Measurements from ENCODE around the gene ZFAND3. TPM values are rescaled to one million over a fixed set of nuclear protein-coding genes. Genes with fewer than 3 reads are reported as not detected.

ZFAND3 gene
- total and polyA plus RNA-seq, 2 donors (not counting 3 experiments of a cell fraction or from before 2014, with no cell fraction given), result 15.4 to 54.2 TPM

GRCh38 chr6:37931066-37931465, 111.5 kb downstream of the ZFAND3 start:
- no TSS peak for BruUV-seq (replicated peaks)
- intact Hi-C loops (cut with micrococcal nuclease), result no loop called here
- H4K20me1 ChIP-seq (replicated peaks; ENCODE audit: control insufficient read depth, extremely low read depth, insufficient read depth, low read length), result peaks cover 5% of the 10 kb centered on the region

More at GRCh38 chr6:37931066-37931465, 111.5 kb downstream of the ZFAND3 start:
- no peak overlapping the region for H3K4me2 ChIP-seq (ENCODE audit: insufficient read depth, low read length)
- H3K9me1 ChIP-seq (replicated peaks; ENCODE audit: control insufficient read depth, extremely low read depth, insufficient read depth, low read length), result no peaks in the 10 kb centered on the region
- no peak overlapping the region for H3K9ac ChIP-seq (replicated peaks; ENCODE audit: extremely low read depth, insufficient read depth, low read length)
- no peaks in the 10 kb centered on the region for H3K36me3 ChIP-seq (ENCODE audit: control insufficient read depth in 2 of 2, extremely low read depth in 1 of 2, insufficient read depth in 2 of 2, low read length in 2 of 2)
- ChIA-PET POLR2A (interaction anchor here (0.6 kb wide), 1 partner anchor 71 kb away, joined by 3 read pairs; no protein-coding TSS in a partner anchor), CTCF (interaction anchor here (0.9 to 1.2 kb wide), 3 partner anchors 24 to 100 kb away, joined by 3 to 5 read pairs (median 3); no protein-coding TSS in a partner anchor)
- H3K4me3 ChIP-seq (replicated peaks in 1 of 3; ENCODE audit: insufficient read depth in 1 of 3, low read depth in 1 of 3, low read length in 3 of 3), result no peak overlapping the region
- no peaks in the 10 kb centered on the region for H3K9me3 ChIP-seq (replicated peaks; ENCODE audit: control insufficient read depth, insufficient read depth, low read length)
- no peak overlapping the region for H2AFZ ChIP-seq (ENCODE audit: low read depth, low read length)
- H3K27ac ChIP-seq (ENCODE audit: insufficient read depth, low read depth, low read length), result no peak overlapping the region
- dilution Hi-C loops (cut with MboI; ENCODE audit: extremely low pct_ligation_motif_present, low sequenced_read_pairs), result no loop called here
- FAIRE-seq (no peak), DNase-seq (ENCODE audit: low read depth, low spot score) (no peak)
- H3K4me1 ChIP-seq (ENCODE audit: control insufficient read depth, extremely low read depth, insufficient read depth, low read length), result peaks cover 2% of the 10 kb centered on the region
- H3K79me2 ChIP-seq (ENCODE audit: control insufficient read depth, insufficient read depth, low read length), result peaks cover 59% of the 10 kb centered on the region
- H3K27me3 ChIP-seq (ENCODE audit: control insufficient read depth in 2 of 2, insufficient read depth in 2 of 2, low read length in 2 of 2), result no peaks in the 10 kb centered on the region
- TF ChIP-seq POLR2AphosphoS5 (IDR thresholded peaks at IDR 0.05; ENCODE audit: insufficient read depth, low read depth, low read length) (no peak), FOS (IDR thresholded peaks at IDR 0.05; ENCODE audit: borderline replicate concordance, insufficient read depth, low read length) (no peak), GATA2 (IDR thresholded peaks at IDR 0.05; ENCODE audit: insufficient read depth, insufficient read length, low read depth, low read length) (no peak), MYC (IDR thresholded peaks at IDR 0.05; ENCODE audit: low read depth, low read length) (no peak), EZH2 (IDR thresholded peaks at IDR 0.05; ENCODE audit: borderline replicate concordance, low read depth, low read length, severe bottlenecking) (no peak), JUN (IDR thresholded peaks at IDR 0.05; ENCODE audit: borderline replicate concordance, insufficient read depth, insufficient read length, low read depth) (no peak), MAX (IDR thresholded peaks at IDR 0.05; ENCODE audit: insufficient read depth, insufficient read length) (no peak), CTCF (IDR thresholded peaks at IDR 0.05; ENCODE audit: extremely low read depth in 1 of 2, insufficient read depth in 1 of 2, low read depth in 1 of 2, low read length in 2 of 2) (no peak), POLR2A (IDR thresholded peaks at IDR 0.05; ENCODE audit: low read depth, low read length) (no peak)
